Esophagus muscularis mucosa (tissue), 4 donors: ENCODE data around the gene MACROH2A1. TPM values are rescaled to one million over a fixed set of nuclear protein-coding genes. Genes with fewer than 3 reads are reported as not detected.
A peak's percentile ranks its signal among the peaks of the same experiment; 100 is the strongest.

Experiments
- DNase-seq: peaks from one replicate; pipeline ENCODE4 v3.0.0-alpha.2; 2017; ENCODE audit errors: extremely low spot score
- H3K27ac ChIP-seq, 4 donors: fragments of 200-600 bp; sonication (generic); replicated peaks in 1 of 4; 1 replicate in 3 of 4; 2 replicates in 1 of 4; pipeline ENCODE4 v1.5.1; 2016 to 2019; ENCODE audit warnings: mild to moderate bottlenecking in 1 of 4
- H3K27me3 ChIP-seq, 4 donors: fragments of 200-600 bp; sonication (generic); one replicate each; pipeline versions ENCODE4 v1.5.1 to v1.6.0; 2016 to 2019
- H3K36me3 ChIP-seq, 4 donors: fragments of 200-600 bp; sonication (generic); one replicate each; pipeline ENCODE4 v1.5.1; 2016 to 2019
- H3K4me1 ChIP-seq, 4 donors: fragments of 200-600 bp; sonication (generic); one replicate each; pipeline ENCODE4 v1.5.1; 2016 to 2019
- H3K4me3 ChIP-seq, 4 donors: fragments of 200-600 bp; sonication (generic); 1 replicate in 2 of 4; 2 replicates in 2 of 4; pipeline ENCODE4 v1.5.1; 2016 to 2019; ENCODE audit warnings: mild to moderate bottlenecking in 4 of 4, moderate library complexity in 1 of 4
- H3K9me3 ChIP-seq, 4 donors: fragments of 200-600 bp; sonication (generic); 1 replicate in 3 of 4; 2 replicates in 1 of 4; pipeline ENCODE4 v1.5.1; 2016 to 2019
- EP300 ChIP-seq: sonication (generic); formaldehyde crosslinking; IDR thresholded peaks from one replicate; pipeline ENCODE4 v1.6.1; 2017; ENCODE audit warnings: antibody characterized with exemption
- POLR2A ChIP-seq: fragments of 450-650 bp; IDR thresholded peaks from one replicate; pipeline ENCODE4 v1.6.1; 2017; ENCODE audit warnings: antibody characterized with exemption, moderate library complexity, mild to moderate bottlenecking, low read depth
- POLR2AphosphoS5 ChIP-seq, 2 donors: sonication (generic); formaldehyde crosslinking; IDR thresholded peaks; one replicate each; pipeline ENCODE4 v1.6.1; 2017; ENCODE audit warnings: antibody characterized with exemption in 2 of 2
- WGBS: methylation state at CpG from one replicate; pipeline ENCODE4 v1.1.5; 2018; 5-methylcytosine and 5-hydroxymethylcytosine counted together
- intact Hi-C: fragments of 100-400 bp; cut with DNase I; formaldehyde crosslinking; loops from one replicate; pipeline ENCODE4 v1.15.1; 2023
- total RNA-seq, 4 donors: library from RNA; depleted of rRNA; stranded (reverse); fragments of >200 nt; gene quantifications; one replicate each; pipeline versions ENCODE4 v1.1.0 to v1.2.1, GENCODE V29; 2016
- TF ChIP-seq, protein P1 (sequence below), 3 experiments: fragments of 200-600 bp in 2 of 3; fragments of 450-650 bp in 1 of 3; sonication (generic) in 2 of 3; IDR thresholded peaks; one replicate each; pipeline ENCODE4 v1.5.1; 2017 to 2019; ENCODE audit warnings: antibody characterized with exemption in 3 of 3, mild to moderate bottlenecking in 2 of 3, moderate library complexity in 1 of 3

MACROH2A1 gene
- total RNA-seq, 4 donors from 2014 or later, result 144 to 152 (median 149) TPM

DNA sequence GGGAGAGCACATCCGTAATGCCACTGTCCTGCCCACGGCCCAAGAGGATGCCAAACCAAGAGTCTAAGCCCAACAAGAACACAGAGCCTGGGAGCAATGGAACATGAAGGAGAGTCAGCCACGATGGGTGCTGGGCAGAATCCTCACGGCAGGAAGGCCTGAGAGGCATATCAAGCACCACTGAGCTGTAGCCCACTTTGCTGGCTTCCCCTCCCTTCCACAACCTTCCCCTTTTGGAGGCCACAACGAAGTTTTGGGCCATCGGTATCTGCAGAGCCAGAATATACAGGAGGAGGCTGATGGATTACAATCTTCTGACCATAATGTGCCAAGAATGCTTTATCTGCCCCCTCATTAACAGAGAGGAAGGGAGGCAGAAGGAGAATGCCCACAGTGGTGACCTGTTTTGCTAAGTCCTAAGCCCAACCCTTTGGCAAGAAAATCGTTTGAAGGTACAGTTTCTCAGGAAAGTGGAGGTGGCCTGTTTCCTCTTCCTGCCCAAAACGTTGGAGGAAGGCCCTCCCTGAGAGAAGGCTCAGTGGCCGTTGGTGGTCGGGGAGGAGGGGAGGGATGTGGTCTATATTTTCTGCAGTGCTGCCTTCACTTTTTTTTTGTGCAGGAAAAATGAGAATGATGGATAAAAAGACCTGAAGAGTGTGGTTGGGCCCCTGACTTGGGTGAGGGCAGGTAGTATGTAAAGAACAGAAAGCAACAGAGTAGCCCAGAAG lies 26.2 kb downstream of the MACROH2A1 start:
- 58% methylated on average over 10 of the region's 10 CpGs for WGBS
- Histone ChIP-seq H3K4me3 (no peak overlapping the region), H3K27ac (peak overlapping the region; percentile 32 to 76 (median 49)), H3K9me3 (no peaks in the 10 kb centered on the region), H3K4me1 (peaks cover 45 to 80% (median 71%) of the 10 kb centered on the region in 4 donors), H3K36me3 (peaks cover 12 to 54% (median 42%) of the 10 kb centered on the region in 4 donors), H3K27me3 (no peaks in the 10 kb centered on the region)
- intact Hi-C loops, result no loop called here
- DNase-seq, result no peak
- TF ChIP-seq, protein P1, sequence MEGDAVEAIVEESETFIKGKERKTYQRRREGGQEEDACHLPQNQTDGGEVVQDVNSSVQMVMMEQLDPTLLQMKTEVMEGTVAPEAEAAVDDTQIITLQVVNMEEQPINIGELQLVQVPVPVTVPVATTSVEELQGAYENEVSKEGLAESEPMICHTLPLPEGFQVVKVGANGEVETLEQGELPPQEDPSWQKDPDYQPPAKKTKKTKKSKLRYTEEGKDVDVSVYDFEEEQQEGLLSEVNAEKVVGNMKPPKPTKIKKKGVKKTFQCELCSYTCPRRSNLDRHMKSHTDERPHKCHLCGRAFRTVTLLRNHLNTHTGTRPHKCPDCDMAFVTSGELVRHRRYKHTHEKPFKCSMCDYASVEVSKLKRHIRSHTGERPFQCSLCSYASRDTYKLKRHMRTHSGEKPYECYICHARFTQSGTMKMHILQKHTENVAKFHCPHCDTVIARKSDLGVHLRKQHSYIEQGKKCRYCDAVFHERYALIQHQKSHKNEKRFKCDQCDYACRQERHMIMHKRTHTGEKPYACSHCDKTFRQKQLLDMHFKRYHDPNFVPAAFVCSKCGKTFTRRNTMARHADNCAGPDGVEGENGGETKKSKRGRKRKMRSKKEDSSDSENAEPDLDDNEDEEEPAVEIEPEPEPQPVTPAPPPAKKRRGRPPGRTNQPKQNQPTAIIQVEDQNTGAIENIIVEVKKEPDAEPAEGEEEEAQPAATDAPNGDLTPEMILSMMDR (IDR thresholded peaks at IDR 0.05), result no peak
- TF ChIP-seq POLR2AphosphoS5 (IDR thresholded peaks at IDR 0.05) (no peak), POLR2A (no peak), EP300 (no peak)

GRCh38 chr5:135371622-135372232 lies 27.3 kb downstream of the MACROH2A1 start:
- intact Hi-C loops, result no loop called here
- Histone ChIP-seq H3K4me1 (peaks cover 36 to 79% (median 63%) of the 10 kb centered on the region in 4 donors), H3K27ac (peak overlapping the region; percentile 32 to 76 (median 49)), H3K36me3 (peaks cover 5 to 54% (median 43%) of the 10 kb centered on the region in 4 donors), H3K4me3 (no peak overlapping the region), H3K9me3 (no peaks in the 10 kb centered on the region), H3K27me3 (no peaks in the 10 kb centered on the region)
- WGBS, result 50% methylated on average over 4 of the region's 4 CpGs
- TF ChIP-seq POLR2AphosphoS5 (IDR thresholded peaks at IDR 0.05) (no peak), POLR2A (no peak), EP300 (no peak)
- TF ChIP-seq, protein P1 (IDR thresholded peaks at IDR 0.05), result no peak
- no peak for DNase-seq

DNA sequence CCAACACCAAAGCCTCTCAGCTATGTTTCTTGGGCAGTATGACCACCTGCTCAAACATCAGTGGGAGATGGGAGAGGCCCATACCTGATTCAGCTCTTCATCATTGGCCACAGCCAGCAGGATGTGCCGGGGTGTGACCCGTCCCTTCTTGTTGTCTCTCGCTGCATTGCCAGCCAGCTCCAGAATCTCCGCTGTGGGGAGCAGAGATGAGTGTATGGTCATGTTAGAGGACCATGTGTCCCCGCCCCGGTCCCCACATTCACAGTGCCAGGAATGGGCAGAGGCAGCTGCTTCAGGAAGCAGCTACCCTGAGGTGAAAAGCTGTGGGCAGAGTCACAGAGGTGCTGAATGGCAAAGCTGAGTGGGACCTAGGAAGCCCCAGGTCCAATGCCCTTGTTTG lies 29.1 kb downstream of the MACROH2A1 start:
- intact Hi-C loops, result no loop called here
- peaks cover 38 to 79% (median 63%) of the 10 kb centered on the region in 4 donors for H3K4me1 ChIP-seq
- no peak overlapping the region for H3K27ac ChIP-seq
- 91% methylated on average over 6 of the region's 6 CpGs for WGBS
- TF ChIP-seq, protein P1 (IDR thresholded peaks at IDR 0.05), result no peak
- TF ChIP-seq EP300 (no peak), POLR2A (no peak), POLR2AphosphoS5 (IDR thresholded peaks at IDR 0.05) (no peak)
- no peaks in the 10 kb centered on the region for H3K9me3 ChIP-seq
- no peak for DNase-seq
- no peak overlapping the region for H3K4me3 ChIP-seq
- no peaks in the 10 kb centered on the region for H3K27me3 ChIP-seq
- peaks cover 5 to 56% (median 42%) of the 10 kb centered on the region in 4 donors for H3K36me3 ChIP-seq

- no peak for DNase-seq
- Histone ChIP-seq H3K27ac (no peak overlapping the region), H3K36me3 (peaks cover 5 to 73% (median 45%) of the 10 kb centered on the region in 4 donors), H3K27me3 (no peaks in the 10 kb centered on the region), H3K4me3 (no peak overlapping the region), H3K9me3 (no peaks in the 10 kb centered on the region), H3K4me1 (peaks cover 16 to 65% (median 49%) of the 10 kb centered on the region in 4 donors)
- no peak for TF ChIP-seq POLR2AphosphoS5 (IDR thresholded peaks at IDR 0.05)
- TF ChIP-seq, protein P1 (IDR thresholded peaks at IDR 0.05), result no peak
- no peak for TF ChIP-seq POLR2A
- TF ChIP-seq EP300, result no peak
- WGBS, result 85% methylated on average over 4 of the region's 4 CpGs
- intact Hi-C loops, result no loop called here
Measured at GRCh38 chr5:135367554-135367953, 31.5 kb downstream of the MACROH2A1 start.
